Epithelial cell of proximal tubule (primary cell): ENCODE data around the gene HOXD3. TPM values are rescaled to one million over a fixed set of nuclear protein-coding genes. Genes with fewer than 3 reads are reported as not detected.
A peak's percentile ranks its signal among the peaks of the same experiment; 100 is the strongest.

Experiments used
- DNase-seq: peaks from one replicate; pipeline ENCODE4 v3.0.0-alpha.2; 2011; ENCODE audit warnings: low read depth
- H3K4me3 ChIP-seq: 2 replicates; pipeline ENCODE4 v1.5.1; 2011; ENCODE audit warnings: low read depth, mild to moderate bottlenecking, low read length
- total RNA-seq: library from RNA; depleted of rRNA; stranded (reverse); fragments of >200 nt; gene quantifications from 2 replicates; pipeline ENCODE4 v1.2.3, GENCODE V29; 2015
- TF ChIP-seq, protein P1 (sequence below): conservative IDR thresholded peaks from 2 replicates; pipeline ENCODE4 v1.5.1; 2012; ENCODE audit warnings: low read depth, mild to moderate bottlenecking, low read length

Gene HOXD3
- total RNA-seq, 1 donor from 2014 or later = 9.4 TPM

DNA sequence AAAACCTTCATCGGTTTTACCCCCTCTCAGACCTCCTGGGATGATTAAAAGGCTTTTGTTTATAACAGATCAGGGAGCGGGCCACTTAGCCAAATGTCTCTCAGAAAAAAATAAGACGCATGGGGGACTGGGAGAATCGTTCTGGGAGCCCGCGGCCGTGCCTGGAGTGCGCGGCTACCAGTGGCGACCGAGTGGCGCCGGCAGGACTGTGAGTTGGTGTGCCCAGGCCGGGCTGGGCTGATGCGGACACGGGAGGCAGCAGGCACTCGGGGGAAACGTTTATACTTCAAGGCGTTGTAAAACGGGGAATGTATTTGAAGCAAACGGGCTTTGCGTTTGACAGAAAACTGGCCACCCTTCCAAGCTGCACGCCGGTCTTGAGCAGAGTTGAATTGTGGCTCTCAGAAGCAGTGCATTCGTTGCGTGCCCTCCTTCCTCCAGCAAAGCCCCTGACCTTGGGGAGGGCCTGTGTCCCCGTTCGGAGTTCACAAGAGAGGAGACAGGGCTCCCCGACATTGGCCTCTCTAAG lies 45.2 kb upstream of the HOXD3 start:
- DNase-seq = no peak
- TF ChIP-seq, protein P1, sequence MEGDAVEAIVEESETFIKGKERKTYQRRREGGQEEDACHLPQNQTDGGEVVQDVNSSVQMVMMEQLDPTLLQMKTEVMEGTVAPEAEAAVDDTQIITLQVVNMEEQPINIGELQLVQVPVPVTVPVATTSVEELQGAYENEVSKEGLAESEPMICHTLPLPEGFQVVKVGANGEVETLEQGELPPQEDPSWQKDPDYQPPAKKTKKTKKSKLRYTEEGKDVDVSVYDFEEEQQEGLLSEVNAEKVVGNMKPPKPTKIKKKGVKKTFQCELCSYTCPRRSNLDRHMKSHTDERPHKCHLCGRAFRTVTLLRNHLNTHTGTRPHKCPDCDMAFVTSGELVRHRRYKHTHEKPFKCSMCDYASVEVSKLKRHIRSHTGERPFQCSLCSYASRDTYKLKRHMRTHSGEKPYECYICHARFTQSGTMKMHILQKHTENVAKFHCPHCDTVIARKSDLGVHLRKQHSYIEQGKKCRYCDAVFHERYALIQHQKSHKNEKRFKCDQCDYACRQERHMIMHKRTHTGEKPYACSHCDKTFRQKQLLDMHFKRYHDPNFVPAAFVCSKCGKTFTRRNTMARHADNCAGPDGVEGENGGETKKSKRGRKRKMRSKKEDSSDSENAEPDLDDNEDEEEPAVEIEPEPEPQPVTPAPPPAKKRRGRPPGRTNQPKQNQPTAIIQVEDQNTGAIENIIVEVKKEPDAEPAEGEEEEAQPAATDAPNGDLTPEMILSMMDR = no peak
- peak overlapping the region; percentile 36 for H3K4me3 ChIP-seq

DNA sequence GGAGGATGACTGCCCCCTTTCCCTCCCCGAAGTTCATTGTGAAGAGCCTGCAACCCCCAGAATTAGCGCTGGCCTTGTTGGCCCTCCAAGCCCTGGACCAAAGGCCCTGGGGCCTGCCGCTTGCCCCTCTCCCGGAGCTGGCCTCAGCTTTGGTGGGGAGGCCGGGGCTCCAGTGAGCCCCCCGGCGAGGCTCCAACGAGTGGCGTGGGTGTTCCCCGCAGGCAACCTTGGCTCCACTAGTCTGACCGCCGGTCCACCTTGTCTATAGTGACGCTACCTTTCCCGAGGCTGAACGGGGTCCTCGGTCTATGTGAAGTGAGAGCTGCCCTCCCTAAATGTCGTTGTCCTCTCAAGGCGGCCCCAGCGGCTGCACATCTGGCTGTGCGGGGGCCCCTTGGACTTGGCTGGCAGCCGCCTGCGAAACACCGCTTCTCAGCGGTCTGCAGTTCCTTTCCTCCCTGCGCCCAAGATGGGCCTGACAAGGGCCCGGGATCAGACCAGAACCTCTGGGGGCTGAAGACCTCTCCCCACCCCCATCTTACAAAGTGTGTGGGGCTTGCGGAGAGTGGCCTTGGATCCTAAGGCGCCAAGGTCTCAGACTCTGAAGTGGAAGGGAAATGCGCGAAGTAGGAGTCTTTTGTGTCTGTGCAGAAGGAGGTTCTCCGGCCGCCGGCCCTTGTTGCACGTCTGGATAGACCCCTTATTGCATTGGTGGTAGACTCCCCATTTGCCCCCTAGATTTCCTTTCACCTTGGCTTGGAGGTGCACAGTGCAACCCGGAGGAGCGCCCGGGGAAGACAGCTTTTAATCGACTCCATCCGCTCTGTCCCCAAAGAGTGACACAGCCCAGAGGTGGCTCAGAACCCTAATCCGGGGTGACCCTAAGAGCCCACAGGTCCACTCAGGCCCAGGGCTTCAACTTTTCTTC lies 44.5 kb upstream of the HOXD3 start:
- TF ChIP-seq, protein P1 = no peak

DNA sequence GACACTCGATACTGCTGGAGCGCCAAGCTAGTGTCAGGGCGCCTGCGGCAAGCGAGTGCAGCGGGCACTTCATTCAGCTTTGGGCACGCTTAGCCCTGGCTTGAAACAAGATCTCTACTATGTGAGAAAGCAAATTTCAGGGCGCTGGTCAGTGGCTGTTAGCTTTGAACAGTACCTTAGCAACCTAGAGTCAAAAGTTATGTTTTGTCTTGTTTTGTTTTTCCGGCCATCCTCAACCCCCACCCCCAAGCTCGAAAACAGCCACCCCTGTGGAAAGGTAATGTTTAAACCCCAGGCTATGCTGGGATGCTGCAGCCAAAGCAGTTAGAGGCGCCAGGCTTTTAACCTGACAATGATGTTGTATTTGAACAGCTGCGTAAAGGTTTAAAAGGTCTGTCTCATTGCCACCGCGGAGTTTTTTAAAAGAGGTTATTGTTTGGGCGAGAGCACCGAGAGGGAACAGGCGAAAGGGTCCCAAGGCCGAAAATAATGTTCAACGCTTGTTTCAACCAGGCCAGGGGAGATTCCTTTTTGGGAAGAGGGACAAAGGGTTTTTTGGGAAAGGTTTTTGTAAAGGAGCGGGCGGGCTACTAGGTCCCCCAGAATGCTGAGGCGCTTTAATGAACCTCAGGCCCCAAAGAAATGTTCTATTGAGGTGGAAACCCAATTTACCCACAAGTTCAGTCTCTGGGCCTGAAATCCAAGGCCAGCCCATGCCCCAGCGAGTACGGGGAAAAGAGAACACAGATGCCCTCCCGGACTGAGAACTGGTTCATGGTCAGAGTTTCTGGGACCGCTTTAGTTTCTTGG lies 42.8 kb upstream of the HOXD3 start:
- TF ChIP-seq, protein P1 = no peak

More for the DNA sequence above, 44.5 kb upstream of the HOXD3 start:
- DNase-seq = no peak
- H3K4me3 ChIP-seq = peak overlapping the region; percentile 36

GRCh38 chr2:176114930-176115625 lies 42.0 kb upstream of the HOXD3 start:
- TF ChIP-seq, protein P1 = no peak
- H3K4me3 ChIP-seq = peak overlapping the region; percentile 49
- no peak for DNase-seq

More for the DNA sequence above, 42.8 kb upstream of the HOXD3 start:
- H3K4me3 ChIP-seq = peak overlapping the region; percentile 49
- DNase-seq = no peak

DNA sequence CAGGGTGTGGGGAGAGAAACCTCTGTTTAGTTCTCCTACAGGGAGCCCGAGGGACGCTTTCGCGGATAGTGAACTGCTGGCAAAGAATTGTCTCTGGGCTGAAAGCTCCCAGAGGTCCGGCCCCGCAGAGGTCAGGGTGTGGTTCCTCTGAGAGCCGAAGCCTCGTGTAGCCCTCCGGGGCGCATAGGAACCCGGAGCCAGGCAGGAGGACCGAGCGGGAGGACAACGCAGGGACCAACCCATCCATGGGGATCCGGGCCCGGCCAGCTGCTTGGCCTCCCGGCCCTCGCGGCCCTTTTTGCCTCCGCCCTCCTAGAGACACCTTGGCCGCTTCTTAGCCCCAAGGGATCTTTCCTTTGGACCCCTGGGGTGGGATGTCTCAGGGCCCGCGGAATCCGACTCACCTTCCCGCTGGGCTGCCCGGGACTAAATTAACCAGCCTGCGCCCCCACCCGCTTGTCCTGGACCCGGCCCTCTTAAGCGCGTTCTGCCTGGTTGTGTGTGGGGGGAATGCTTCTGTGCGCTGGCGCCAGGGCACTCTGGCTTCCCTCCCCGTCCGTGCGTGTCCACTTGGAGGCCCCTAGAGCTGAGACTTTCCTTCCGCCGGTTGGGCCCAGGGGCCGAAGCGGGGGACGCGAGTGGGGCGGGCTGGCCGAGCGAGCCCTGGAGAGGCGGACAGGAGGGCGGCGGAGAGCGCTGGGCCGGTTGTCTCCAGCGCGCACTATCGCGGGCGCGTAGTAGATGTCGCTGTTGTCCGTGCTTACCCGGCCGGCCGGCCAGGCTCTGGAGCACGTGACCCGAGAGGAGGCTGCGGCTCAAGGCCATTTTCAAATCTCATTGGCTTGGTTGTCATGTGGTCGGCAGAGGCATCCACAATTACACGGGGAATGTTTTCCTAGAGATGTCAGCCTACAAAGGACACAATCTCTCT lies 41.0 kb upstream of the HOXD3 start, which contains the start of gene HOXD10:
Gene HOXD10, plus strand, starts transcription at position 896 of the 931 bp plus-strand sequence. CDS start 56 bp downstream, outside the sequence.
- peak within 1 kb of the TSS; percentile 49 for H3K4me3 ChIP-seq

More for the DNA sequence above, 41.0 kb upstream of the HOXD3 start, which contains the start of gene HOXD10:
- TF ChIP-seq, protein P1 = peak; percentile 48
- DNase-seq = no peak
